ENCODE results near the gene ZCWPW1. TPM values are rescaled to one million over a fixed set of nuclear protein-coding genes. Genes with fewer than 3 reads are reported as not detected.
"Not testable (repeated sequence)": the region's sequence is repeated elsewhere in the genome, so short reads cannot be mapped to it uniquely, and the experiment has no call there.

ZCWPW1 gene
- total RNA-seq, 1 experiment from 2014 or later: 3.4 TPM

DNA sequence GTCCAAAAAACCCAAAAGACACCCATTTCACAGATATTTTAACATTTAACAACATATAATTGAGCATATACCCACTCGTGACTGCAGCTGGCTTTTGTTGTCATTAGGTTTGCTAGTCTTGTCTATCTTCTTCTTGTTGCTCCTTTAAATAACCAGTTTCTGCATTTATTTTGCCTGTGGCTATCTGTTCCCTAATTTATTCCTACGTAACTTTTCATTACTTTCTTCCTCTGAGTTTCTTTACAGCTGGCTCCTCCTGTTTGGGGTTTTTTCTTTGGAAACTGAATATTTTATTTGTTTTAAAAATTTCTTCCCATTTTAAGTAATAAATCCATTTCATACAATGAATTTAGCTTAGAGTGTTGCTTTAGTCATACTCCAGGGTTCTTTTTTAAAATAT is 40.8 kb downstream of the ZCWPW1 start:
- no peaks in the 10 kb centered on the region for H3K36me3 Mint-ChIP-seq (ENCODE audit: insufficient read depth, unreplicated experiment)
- no peak for DNase-seq
- intact Hi-C loops (cut with micrococcal nuclease; ENCODE audit: unreplicated experiment): no loop called here
- H3K36me3 ChIP-seq (ENCODE audit: control insufficient read depth, insufficient read depth, low read length): no peaks in the 10 kb centered on the region
- no peak overlapping the region for H3K4me3 Mint-ChIP-seq (ENCODE audit: unreplicated experiment)
- no peak overlapping the region for H3K27ac Mint-ChIP-seq (ENCODE audit: unreplicated experiment)
- TF ChIP-seq, protein P1, sequence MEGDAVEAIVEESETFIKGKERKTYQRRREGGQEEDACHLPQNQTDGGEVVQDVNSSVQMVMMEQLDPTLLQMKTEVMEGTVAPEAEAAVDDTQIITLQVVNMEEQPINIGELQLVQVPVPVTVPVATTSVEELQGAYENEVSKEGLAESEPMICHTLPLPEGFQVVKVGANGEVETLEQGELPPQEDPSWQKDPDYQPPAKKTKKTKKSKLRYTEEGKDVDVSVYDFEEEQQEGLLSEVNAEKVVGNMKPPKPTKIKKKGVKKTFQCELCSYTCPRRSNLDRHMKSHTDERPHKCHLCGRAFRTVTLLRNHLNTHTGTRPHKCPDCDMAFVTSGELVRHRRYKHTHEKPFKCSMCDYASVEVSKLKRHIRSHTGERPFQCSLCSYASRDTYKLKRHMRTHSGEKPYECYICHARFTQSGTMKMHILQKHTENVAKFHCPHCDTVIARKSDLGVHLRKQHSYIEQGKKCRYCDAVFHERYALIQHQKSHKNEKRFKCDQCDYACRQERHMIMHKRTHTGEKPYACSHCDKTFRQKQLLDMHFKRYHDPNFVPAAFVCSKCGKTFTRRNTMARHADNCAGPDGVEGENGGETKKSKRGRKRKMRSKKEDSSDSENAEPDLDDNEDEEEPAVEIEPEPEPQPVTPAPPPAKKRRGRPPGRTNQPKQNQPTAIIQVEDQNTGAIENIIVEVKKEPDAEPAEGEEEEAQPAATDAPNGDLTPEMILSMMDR (IDR thresholded peaks at IDR 0.05; ENCODE audit: insufficient read depth in 1 of 2, low read depth in 1 of 2, low read length in 1 of 2, severe bottlenecking in 1 of 2, unreplicated experiment in 1 of 2): no peak
- no peaks in the 10 kb centered on the region for H3K9me3 ChIP-seq
- H3K4me1 Mint-ChIP-seq (ENCODE audit: low read depth, unreplicated experiment): no peaks in the 10 kb centered on the region
- peaks cover 27% of the 10 kb centered on the region for H3K27me3 Mint-ChIP-seq (ENCODE audit: insufficient read depth, unreplicated experiment)
- H3K4me3 ChIP-seq (ENCODE audit: low read depth, low read length): no peak overlapping the region
- H3K27me3 ChIP-seq (replicated peaks; ENCODE audit: control insufficient read depth, insufficient read depth, low read length): no peaks in the 10 kb centered on the region
- no peaks in the 10 kb centered on the region for H3K9me3 Mint-ChIP-seq (ENCODE audit: unreplicated experiment)
- ChIA-PET CTCF (no interaction called here), POLR2A (no interaction called here)
- BruUV-seq (replicated peaks): no TSS peak
- H3K4me1 ChIP-seq: no peaks in the 10 kb centered on the region

DNA sequence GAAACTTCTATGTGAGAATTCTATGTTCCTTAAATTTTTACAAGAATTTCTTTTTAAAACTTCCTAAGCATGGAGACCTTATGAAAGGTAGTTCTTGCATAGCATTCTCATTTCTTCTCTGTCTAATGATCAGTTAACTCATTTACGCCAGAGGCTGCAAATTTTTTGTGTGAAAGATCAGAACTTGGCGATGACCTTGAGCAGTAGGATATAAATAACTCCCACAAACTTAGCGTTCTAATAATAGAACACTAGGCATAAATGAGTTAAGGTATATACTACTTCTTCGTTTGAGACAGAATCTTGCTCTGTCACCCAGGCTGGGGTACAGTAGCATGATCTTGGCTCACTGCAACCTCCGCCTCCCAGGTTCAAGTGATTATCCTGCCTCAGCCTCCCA is 41.6 kb downstream of the ZCWPW1 start:
- POLR2A ChIA-PET: no interaction called here

DNA sequence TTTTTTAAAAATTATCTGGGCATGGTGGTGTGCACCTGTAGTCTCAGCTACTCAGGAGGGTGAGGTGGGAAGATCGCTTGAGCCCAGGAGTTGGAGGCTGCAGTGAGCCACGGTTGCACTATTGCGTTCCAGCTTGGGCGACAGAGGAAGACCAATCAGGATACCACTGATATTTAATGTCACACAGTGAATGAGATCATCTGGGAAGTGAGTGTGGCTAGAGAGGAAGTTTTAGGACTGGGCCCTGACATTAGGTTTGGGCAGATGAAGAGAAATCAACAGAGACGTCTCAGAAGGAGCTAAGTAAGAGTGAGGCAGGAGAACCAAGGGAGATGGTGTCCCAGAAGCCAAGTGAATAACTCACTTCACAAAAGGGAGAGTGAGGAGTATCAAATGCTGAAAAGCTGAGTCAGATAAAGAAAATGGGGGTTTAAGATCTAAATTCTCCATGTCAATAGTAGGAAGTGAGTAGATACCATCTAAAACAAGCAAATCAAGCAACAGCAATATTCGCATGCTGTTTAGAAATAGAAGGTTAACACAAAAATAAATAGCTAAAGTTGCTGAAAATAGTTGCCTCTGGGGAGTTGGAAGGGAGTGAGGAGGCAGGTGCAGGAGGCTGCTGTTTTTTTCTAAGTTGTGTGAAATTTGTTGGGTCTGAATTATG is 43.7 kb downstream of the ZCWPW1 start:
- no peaks in the 10 kb centered on the region for H3K27me3 ChIP-seq (replicated peaks; ENCODE audit: control insufficient read depth, insufficient read depth, low read length)
- TF ChIP-seq, protein P1 (IDR thresholded peaks at IDR 0.05; ENCODE audit: insufficient read depth in 1 of 2, low read depth in 1 of 2, low read length in 1 of 2, severe bottlenecking in 1 of 2, unreplicated experiment in 1 of 2): no peak
- H3K27me3 Mint-ChIP-seq (ENCODE audit: insufficient read depth, unreplicated experiment): peaks cover 18% of the 10 kb centered on the region
- H3K9me3 ChIP-seq: no peaks in the 10 kb centered on the region
- ChIA-PET CTCF (no interaction called here), POLR2A (no interaction called here)
- H3K27ac Mint-ChIP-seq (ENCODE audit: unreplicated experiment): no peak overlapping the region
- no peak overlapping the region for H3K4me3 ChIP-seq (ENCODE audit: low read depth, low read length)
- no peaks in the 10 kb centered on the region for H3K4me1 ChIP-seq
- DNase-seq: no peak
- no peaks in the 10 kb centered on the region for H3K36me3 Mint-ChIP-seq (ENCODE audit: insufficient read depth, unreplicated experiment)
- H3K9me3 Mint-ChIP-seq (ENCODE audit: unreplicated experiment): no peaks in the 10 kb centered on the region
- BruUV-seq (replicated peaks): no TSS peak
- no peak overlapping the region for H3K4me3 Mint-ChIP-seq (ENCODE audit: unreplicated experiment)
- no peaks in the 10 kb centered on the region for H3K36me3 ChIP-seq (ENCODE audit: control insufficient read depth, insufficient read depth, low read length)
- H3K4me1 Mint-ChIP-seq (ENCODE audit: low read depth, unreplicated experiment): no peaks in the 10 kb centered on the region
- intact Hi-C loops (cut with micrococcal nuclease; ENCODE audit: unreplicated experiment): no loop called here

More for the DNA sequence above, 41.6 kb downstream of the ZCWPW1 start:
- Mint-ChIP-seq H3K4me1 (ENCODE audit: low read depth, unreplicated experiment) (no peaks in the 10 kb centered on the region), H3K9me3 (ENCODE audit: unreplicated experiment) (no peaks in the 10 kb centered on the region), H3K27me3 (ENCODE audit: insufficient read depth, unreplicated experiment) (peaks cover 21% of the 10 kb centered on the region), H3K27ac (ENCODE audit: unreplicated experiment) (no peak overlapping the region), H3K36me3 (ENCODE audit: insufficient read depth, unreplicated experiment) (no peaks in the 10 kb centered on the region), H3K4me3 (ENCODE audit: unreplicated experiment) (no peak overlapping the region)
- no peaks in the 10 kb centered on the region for H3K9me3 ChIP-seq
- no peak for DNase-seq
- no peak overlapping the region for H3K4me3 ChIP-seq (ENCODE audit: low read depth, low read length)
- TF ChIP-seq, protein P1 (IDR thresholded peaks at IDR 0.05; ENCODE audit: insufficient read depth in 1 of 2, low read depth in 1 of 2, low read length in 1 of 2, severe bottlenecking in 1 of 2, unreplicated experiment in 1 of 2): no peak
- H3K27me3 ChIP-seq (replicated peaks; ENCODE audit: control insufficient read depth, insufficient read depth, low read length): no peaks in the 10 kb centered on the region
- intact Hi-C loops (cut with micrococcal nuclease; ENCODE audit: unreplicated experiment): no loop called here
- H3K4me1 ChIP-seq: no peaks in the 10 kb centered on the region
- CTCF ChIA-PET: no interaction called here
- H3K36me3 ChIP-seq (ENCODE audit: control insufficient read depth, insufficient read depth, low read length): no peaks in the 10 kb centered on the region
- BruUV-seq (replicated peaks): no TSS peak

DNA sequence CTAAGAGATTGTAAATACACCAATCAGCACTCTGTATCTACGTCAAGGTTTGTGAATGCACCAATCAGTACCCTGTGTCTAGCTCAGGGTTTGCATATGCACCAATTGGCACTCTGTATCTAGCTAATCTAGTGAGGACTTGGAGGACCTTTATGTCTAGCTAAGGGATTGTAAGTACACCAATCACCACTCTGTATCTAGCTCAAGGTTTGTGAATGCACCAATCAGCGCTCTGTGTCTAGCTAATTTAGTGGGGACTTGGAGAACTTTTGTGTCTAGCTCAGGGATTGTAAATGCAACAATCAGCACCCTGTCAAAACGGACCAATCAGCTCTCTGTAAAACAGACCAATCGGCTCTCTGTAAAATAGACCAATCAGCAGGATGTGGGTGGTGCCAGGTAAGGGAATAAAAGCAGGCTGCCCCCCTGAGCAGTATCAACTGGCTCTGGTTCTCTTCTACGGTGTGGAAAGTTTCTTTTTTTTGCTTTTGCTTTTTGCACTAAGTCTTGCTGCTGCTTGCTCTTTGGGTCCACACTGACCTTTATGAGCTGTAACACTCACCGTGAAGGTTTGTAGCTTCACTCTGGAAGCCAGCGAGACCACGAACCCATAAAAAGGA is 46.2 kb downstream of the ZCWPW1 start:
- H3K27me3 Mint-ChIP-seq (ENCODE audit: insufficient read depth, unreplicated experiment): peaks cover 14% of the 10 kb centered on the region
- intact Hi-C loops (cut with micrococcal nuclease; ENCODE audit: unreplicated experiment); H3K4me1 Mint-ChIP-seq (ENCODE audit: low read depth, unreplicated experiment); H3K36me3 ChIP-seq (ENCODE audit: control insufficient read depth, insufficient read depth, low read length); H3K36me3 Mint-ChIP-seq (ENCODE audit: insufficient read depth, unreplicated experiment); DNase-seq; H3K9me3 ChIP-seq; BruUV-seq (replicated peaks); H3K4me1 ChIP-seq; H3K27ac Mint-ChIP-seq (ENCODE audit: unreplicated experiment); H3K27me3 ChIP-seq (replicated peaks; ENCODE audit: control insufficient read depth, insufficient read depth, low read length); H3K4me3 ChIP-seq (ENCODE audit: low read depth, low read length); H3K4me3 Mint-ChIP-seq (ENCODE audit: unreplicated experiment); H3K9me3 Mint-ChIP-seq (ENCODE audit: unreplicated experiment); POLR2A ChIA-PET: not testable (repeated sequence)
- CTCF ChIA-PET: interaction anchor here (0.7 to 2.6 kb wide), 2 partner anchors 25 to 135 kb away, joined by 5 to 6 read pairs; no protein-coding TSS in a partner anchor
